ENCODE measurements around the gene ZNF580. TPM values are rescaled to one million over a fixed set of nuclear protein-coding genes. Genes with fewer than 3 reads are reported as not detected.

ZNF580 gene
- total and polyA plus RNA-seq, 9 of the 15 experiments (the other 6 are each of a cell fraction or from before 2014, with no cell fraction given) = 2.3 to 47.4 (median 6.0) TPM

GRCh38 chr19:55643003-55643886, 2.4 kb downstream of the ZNF580 start, which contains the start of gene ZNF581 (continued):
- TF ChIP-seq MAFK (IDR thresholded peaks at IDR 0.05; ENCODE audit: low read length) (no peak), ZKSCAN3 (CRISPR knock-in tag; IDR thresholded peaks at IDR 0.05) (no peak), EP300 (IDR thresholded peaks at IDR 0.05; ENCODE audit: low read length) (peak; percentile 33; the same call in 1 of the 2 replicates), ZNF217 (CRISPR knock-in tag; IDR thresholded peaks at IDR 0.05) (no peak), ZNF655 (CRISPR knock-in tag; IDR thresholded peaks at IDR 0.05) (no peak), RBM22 (IDR thresholded peaks at IDR 0.05; ENCODE audit: low read depth, low read length, poor library complexity, severe bottlenecking) (peak; percentile 88), ATF2 (CRISPR knock-in tag; IDR thresholded peaks at IDR 0.05) (no peak), SIN3A (IDR thresholded peaks at IDR 0.05; ENCODE audit: borderline replicate concordance in 2 of 2, control insufficient read depth in 1 of 2, low read depth in 2 of 2, low read length in 2 of 2) (peak; percentile 92 to 97), ATF7 (IDR thresholded peaks at IDR 0.05) (peak; percentile 47), YY1 (IDR thresholded peaks at IDR 0.05; ENCODE audit: borderline replicate concordance in 1 of 3, control insufficient read depth in 1 of 3, extremely low read depth in 1 of 3, insufficient read depth in 3 of 3, insufficient read length in 1 of 3, insufficient replicate concordance in 2 of 3, low read depth in 1 of 3, low read length in 2 of 3) (peak in 1 of 3 experiments; percentile 65), XRCC5 (IDR thresholded peaks at IDR 0.05; ENCODE audit: low read depth, low read length) (peak; percentile 94; the same call in 1 of the 2 replicates), ZFP1 (CRISPR knock-in tag; IDR thresholded peaks at IDR 0.05) (no peak), ZBTB2 (IDR thresholded peaks at IDR 0.05) (peak; percentile 66; the same call in 1 of the 2 replicates), POLR2G (IDR thresholded peaks at IDR 0.05; ENCODE audit: low read depth, low read length) (peak; percentile 87), RBBP5 (IDR thresholded peaks at IDR 0.05; ENCODE audit: borderline replicate concordance, insufficient read depth, low read length, poor library complexity, severe bottlenecking) (peak; percentile 95), RBFOX2 (IDR thresholded peaks at IDR 0.05; ENCODE audit: low read depth, low read length) (peak; percentile 77), CREB3L1 (IDR thresholded peaks at IDR 0.05; ENCODE audit: borderline replicate concordance, low read depth) (0 out of 2 replicates have a peak, but pooled peaks have one; percentile 34), FIP1L1 (IDR thresholded peaks at IDR 0.05; ENCODE audit: low read depth, low read length, poor library complexity, severe bottlenecking) (peak; percentile 79)
